SK-N-SH (cell line): Measurements from ENCODE around the gene SPIN1.

Experiments used
- ELF1 ChIP-seq: IDR thresholded peaks from 2 replicates; pipeline ENCODE4 v1.4.0; 2012
- EP300 ChIP-seq, 2 experiments: IDR thresholded peaks; 2 replicates each; pipeline versions ENCODE4 v1.4.0 to v1.6.1; 2012; ENCODE audit warnings: borderline replicate concordance in 1 of 2, low read depth in 1 of 2, low read length in 1 of 2
- EZH2phosphoT487 ChIP-seq: fragments of 200-600 bp; sonication (generic); IDR thresholded peaks from 2 replicates; pipeline ENCODE4 v1.6.1; 2017; ENCODE audit warnings: low read depth, mixed run types, mild to moderate bottlenecking, antibody characterized with exemption, moderate library complexity, borderline replicate concordance
- FOXM1 ChIP-seq: IDR thresholded peaks from 2 replicates; pipeline ENCODE4 v1.4.0; 2012; ENCODE audit warnings: low read depth, mild to moderate bottlenecking
- GABPA ChIP-seq: IDR thresholded peaks from 2 replicates; pipeline ENCODE4 v1.4.0; 2012; ENCODE audit warnings: low read depth, mild to moderate bottlenecking
- GATA2 ChIP-seq: sonication (generic); formaldehyde crosslinking; IDR thresholded peaks from 2 replicates; pipeline ENCODE4 v1.5.0; 2020; ENCODE audit warnings: mild to moderate bottlenecking, missing genetic modification reagents
- JUND ChIP-seq: IDR thresholded peaks from 2 replicates; pipeline ENCODE4 v1.4.0; 2012
- MXI1 ChIP-seq: IDR thresholded peaks from 2 replicates; pipeline ENCODE4 v1.6.1; 2012; ENCODE audit warnings: mild to moderate bottlenecking, low read depth, low read length, improper control_type of control experiment
- RCOR1 ChIP-seq: fragments of 150-350 bp; IDR thresholded peaks from 2 replicates; pipeline ENCODE4 v1.6.1; 2017; ENCODE audit warnings: antibody characterized with exemption, low read length
- TCF12 ChIP-seq: IDR thresholded peaks from 2 replicates; pipeline ENCODE4 v1.4.0; 2012
- YY1 ChIP-seq: IDR thresholded peaks from 2 replicates; pipeline ENCODE4 v1.4.0; 2012; ENCODE audit warnings: low read depth, mild to moderate bottlenecking
- TF ChIP-seq, protein P1 (sequence below): fragments of 200-600 bp; sonication (generic); IDR thresholded peaks from 2 replicates; pipeline ENCODE4 v1.6.1; 2017; ENCODE audit warnings: antibody characterized with exemption, mild to moderate bottlenecking, moderate library complexity
- TF ChIP-seq, protein P2 (sequence below): IDR thresholded peaks from 2 replicates; pipeline ENCODE4 v1.6.1; 2012; ENCODE audit warnings: mild to moderate bottlenecking, low read depth, low read length, moderate library complexity
- TF ChIP-seq, protein P3 (sequence below): IDR thresholded peaks from 2 replicates; pipeline ENCODE4; 2012

DNA sequence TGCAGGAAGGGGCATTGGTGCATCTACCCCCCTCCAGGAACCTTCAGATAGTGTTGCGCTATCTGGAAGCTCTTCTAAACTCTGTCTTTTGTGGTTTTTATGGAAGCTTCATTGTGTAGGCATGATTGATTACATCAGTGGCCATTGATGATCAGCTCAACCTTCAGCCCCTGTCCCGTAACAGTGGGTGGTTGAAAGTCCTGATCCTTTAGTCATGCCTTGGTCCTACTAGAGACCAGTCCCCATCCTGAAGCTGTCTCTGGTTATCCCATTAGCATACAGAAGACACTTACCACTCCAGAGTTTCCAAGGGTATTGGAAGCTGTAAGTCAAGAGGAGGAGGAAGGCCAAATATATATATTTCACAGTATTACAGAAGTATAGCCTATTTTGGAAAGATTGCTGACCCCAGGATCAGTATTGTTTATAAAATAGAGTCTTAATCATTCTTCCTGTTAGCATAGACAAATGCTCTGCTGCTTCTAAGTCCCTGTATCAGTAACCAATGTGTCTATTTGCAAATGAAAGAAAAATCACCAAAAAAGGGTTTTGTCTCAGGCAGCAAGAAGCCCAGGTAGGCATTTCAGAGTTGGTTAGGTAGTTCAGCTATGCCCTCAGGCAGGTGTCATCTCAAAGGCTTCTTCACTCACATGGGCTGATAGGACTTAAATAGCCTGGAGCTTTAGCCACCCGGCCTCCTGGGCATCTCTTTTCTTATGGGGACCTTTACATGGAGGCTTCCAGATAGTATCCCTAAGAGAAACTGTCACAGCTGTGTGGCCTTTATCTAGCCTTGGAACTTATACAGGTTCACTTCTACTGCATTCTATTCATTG lies 41.6 kb downstream of the SPIN1 start:
- TF ChIP-seq, protein P1, sequence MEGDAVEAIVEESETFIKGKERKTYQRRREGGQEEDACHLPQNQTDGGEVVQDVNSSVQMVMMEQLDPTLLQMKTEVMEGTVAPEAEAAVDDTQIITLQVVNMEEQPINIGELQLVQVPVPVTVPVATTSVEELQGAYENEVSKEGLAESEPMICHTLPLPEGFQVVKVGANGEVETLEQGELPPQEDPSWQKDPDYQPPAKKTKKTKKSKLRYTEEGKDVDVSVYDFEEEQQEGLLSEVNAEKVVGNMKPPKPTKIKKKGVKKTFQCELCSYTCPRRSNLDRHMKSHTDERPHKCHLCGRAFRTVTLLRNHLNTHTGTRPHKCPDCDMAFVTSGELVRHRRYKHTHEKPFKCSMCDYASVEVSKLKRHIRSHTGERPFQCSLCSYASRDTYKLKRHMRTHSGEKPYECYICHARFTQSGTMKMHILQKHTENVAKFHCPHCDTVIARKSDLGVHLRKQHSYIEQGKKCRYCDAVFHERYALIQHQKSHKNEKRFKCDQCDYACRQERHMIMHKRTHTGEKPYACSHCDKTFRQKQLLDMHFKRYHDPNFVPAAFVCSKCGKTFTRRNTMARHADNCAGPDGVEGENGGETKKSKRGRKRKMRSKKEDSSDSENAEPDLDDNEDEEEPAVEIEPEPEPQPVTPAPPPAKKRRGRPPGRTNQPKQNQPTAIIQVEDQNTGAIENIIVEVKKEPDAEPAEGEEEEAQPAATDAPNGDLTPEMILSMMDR = no peak
- TF ChIP-seq JUND = no peak
- TF ChIP-seq, protein P2, sequence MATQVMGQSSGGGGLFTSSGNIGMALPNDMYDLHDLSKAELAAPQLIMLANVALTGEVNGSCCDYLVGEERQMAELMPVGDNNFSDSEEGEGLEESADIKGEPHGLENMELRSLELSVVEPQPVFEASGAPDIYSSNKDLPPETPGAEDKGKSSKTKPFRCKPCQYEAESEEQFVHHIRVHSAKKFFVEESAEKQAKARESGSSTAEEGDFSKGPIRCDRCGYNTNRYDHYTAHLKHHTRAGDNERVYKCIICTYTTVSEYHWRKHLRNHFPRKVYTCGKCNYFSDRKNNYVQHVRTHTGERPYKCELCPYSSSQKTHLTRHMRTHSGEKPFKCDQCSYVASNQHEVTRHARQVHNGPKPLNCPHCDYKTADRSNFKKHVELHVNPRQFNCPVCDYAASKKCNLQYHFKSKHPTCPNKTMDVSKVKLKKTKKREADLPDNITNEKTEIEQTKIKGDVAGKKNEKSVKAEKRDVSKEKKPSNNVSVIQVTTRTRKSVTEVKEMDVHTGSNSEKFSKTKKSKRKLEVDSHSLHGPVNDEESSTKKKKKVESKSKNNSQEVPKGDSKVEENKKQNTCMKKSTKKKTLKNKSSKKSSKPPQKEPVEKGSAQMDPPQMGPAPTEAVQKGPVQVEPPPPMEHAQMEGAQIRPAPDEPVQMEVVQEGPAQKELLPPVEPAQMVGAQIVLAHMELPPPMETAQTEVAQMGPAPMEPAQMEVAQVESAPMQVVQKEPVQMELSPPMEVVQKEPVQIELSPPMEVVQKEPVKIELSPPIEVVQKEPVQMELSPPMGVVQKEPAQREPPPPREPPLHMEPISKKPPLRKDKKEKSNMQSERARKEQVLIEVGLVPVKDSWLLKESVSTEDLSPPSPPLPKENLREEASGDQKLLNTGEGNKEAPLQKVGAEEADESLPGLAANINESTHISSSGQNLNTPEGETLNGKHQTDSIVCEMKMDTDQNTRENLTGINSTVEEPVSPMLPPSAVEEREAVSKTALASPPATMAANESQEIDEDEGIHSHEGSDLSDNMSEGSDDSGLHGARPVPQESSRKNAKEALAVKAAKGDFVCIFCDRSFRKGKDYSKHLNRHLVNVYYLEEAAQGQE = no peak
- no peak for TF ChIP-seq EZH2phosphoT487
- TF ChIP-seq RCOR1 = no peak
- no peak for TF ChIP-seq FOXM1
- no peak for TF ChIP-seq GABPA
- TF ChIP-seq GATA2 (CRISPR knock-in tag) = no peak
- TF ChIP-seq EP300 (IDR thresholded peaks at IDR 0.05; ENCODE audit: borderline replicate concordance in 1 of 2, low read depth in 1 of 2, low read length in 1 of 2) = no peak
- no peak for TF ChIP-seq TCF12
- TF ChIP-seq ELF1 = no peak
- TF ChIP-seq, protein P3, sequence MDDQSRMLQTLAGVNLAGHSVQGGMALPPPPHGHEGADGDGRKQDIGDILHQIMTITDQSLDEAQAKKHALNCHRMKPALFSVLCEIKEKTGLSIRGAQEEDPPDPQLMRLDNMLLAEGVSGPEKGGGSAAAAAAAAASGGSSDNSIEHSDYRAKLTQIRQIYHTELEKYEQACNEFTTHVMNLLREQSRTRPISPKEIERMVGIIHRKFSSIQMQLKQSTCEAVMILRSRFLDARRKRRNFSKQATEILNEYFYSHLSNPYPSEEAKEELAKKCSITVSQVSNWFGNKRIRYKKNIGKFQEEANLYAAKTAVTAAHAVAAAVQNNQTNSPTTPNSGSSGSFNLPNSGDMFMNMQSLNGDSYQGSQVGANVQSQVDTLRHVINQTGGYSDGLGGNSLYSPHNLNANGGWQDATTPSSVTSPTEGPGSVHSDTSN = no peak
- TF ChIP-seq MXI1 = no peak
- no peak for TF ChIP-seq YY1
